ENCODE data around the gene SNTA1. TPM values are rescaled to one million over a fixed set of nuclear protein-coding genes. Genes with fewer than 3 reads are reported as not detected.
A peak's percentile ranks its signal among the peaks of the same experiment; 100 is the strongest.

SNTA1 gene
- total and polyA plus RNA-seq, 2 of the 13 experiments (the other 11 are each of a cell fraction or from before 2014, with no cell fraction given): 16.4 to 18.3 TPM

- TF ChIP-seq NR0B2 (CRISPR knock-in tag; IDR thresholded peaks at IDR 0.05) (peak; percentile 33; the same call in 1 of the 2 replicates), ZBTB7A (CRISPR knock-in tag; IDR thresholded peaks at IDR 0.05) (no peak), TBL1XR1 (IDR thresholded peaks at IDR 0.05; ENCODE audit: borderline replicate concordance, low read length, partially characterized antibody) (no peak)
Measured at GRCh38 chr20:33411711-33412483, 31.7 kb downstream of the SNTA1 start (continued).

GRCh38 chr20:33411242-33411641, 32.3 kb downstream of the SNTA1 start:
- no TSS peak for BruUV-seq (replicated peaks)
- no peaks in the 10 kb centered on the region for H3K4me1 ChIP-seq (ENCODE audit: insufficient read depth, low read length)
- H3K36me3 ChIP-seq (replicated peaks in 1 of 2; ENCODE audit: control insufficient read depth in 1 of 2, insufficient read depth in 2 of 2, low read length in 2 of 2): peaks cover 29 to 41% of the 10 kb centered on the region in 2 experiments
- no peaks in the 10 kb centered on the region for H4K20me1 ChIP-seq (ENCODE audit: insufficient read depth, low read length)
- CTCF ChIA-PET (ENCODE audit: low intra/inter-chr PET ratio, low total read pairs): no interaction called here
- POLR2A ChIA-PET: no interaction called here
- no peak overlapping the region for H3K4me2 ChIP-seq (ENCODE audit: low read depth, low read length)
- in situ Hi-C loops (cut with HindIII; ENCODE audit: extremely low pct_ligation_motif_present, low pct_unique_long_range_greater_than_20kb) (no loop called here), intact Hi-C loops (cut with micrococcal nuclease; ENCODE audit: unreplicated experiment) (no loop called here)
- no peaks in the 10 kb centered on the region for H3K79me2 ChIP-seq (ENCODE audit: insufficient read depth, low read length)
- no peak overlapping the region for H3K4me3 ChIP-seq (replicated peaks in 1 of 3; ENCODE audit: insufficient read depth in 1 of 3, low read depth in 2 of 3, low read length in 3 of 3)
- FAIRE-seq (no peak), ATAC-seq (no peak), DNase-seq (ENCODE audit: low spot score) (no peak)
- H3K27ac ChIP-seq (ENCODE audit: extremely low read length, insufficient read depth, low read length): no peak overlapping the region
- WGBS (ENCODE audit: low lambda C conversion rate): 95% methylated on average over 7 of the region's 7 CpGs
- TF ChIP-seq ZNF570 (CRISPR knock-in tag; IDR thresholded peaks at IDR 0.05; ENCODE audit: borderline replicate concordance) (no peak), HOXA9 (CRISPR knock-in tag; IDR thresholded peaks at IDR 0.05; ENCODE audit: borderline replicate concordance) (0 out of 2 replicates have a peak, but pooled peaks have one; percentile 33)
- H3K27me3 ChIP-seq (ENCODE audit: control insufficient read depth in 1 of 2, insufficient read depth in 2 of 2, low read length in 2 of 2): no peaks in the 10 kb centered on the region
- no peak overlapping the region for H3K9ac ChIP-seq (ENCODE audit: insufficient read depth, low read depth, low read length)
- no peak overlapping the region for H2AFZ ChIP-seq (ENCODE audit: low read length)
- no peaks in the 10 kb centered on the region for H3K9me3 ChIP-seq (ENCODE audit: low read length)
